Ascending aorta (tissue), 2 donors: ENCODE data around the gene LRRC8B. TPM values are rescaled to one million over a fixed set of nuclear protein-coding genes. Genes with fewer than 3 reads are reported as not detected.

Source experiments
- DNase-seq, 2 donors: peaks; one replicate each; pipeline ENCODE4 v3.0.0-alpha.2; 2019; ENCODE audit warnings: low spot score in 2 of 2
- H3K27ac ChIP-seq, 2 donors: fragments of 200-600 bp; sonication (generic); one replicate each; pipeline ENCODE4 v1.5.1; 2016 to 2017; ENCODE audit warnings: mild to moderate bottlenecking in 1 of 2
- H3K27me3 ChIP-seq: fragments of 200-600 bp; sonication (generic); one replicate; pipeline ENCODE4 v1.5.1; 2017
- H3K36me3 ChIP-seq, 2 donors: fragments of 200-600 bp; sonication (generic); one replicate each; pipeline ENCODE4 v1.5.1; 2016
- H3K4me1 ChIP-seq, 2 donors: fragments of 200-600 bp; sonication (generic); one replicate each; pipeline ENCODE4 v1.5.1; 2016 to 2017; ENCODE audit warnings: mild to moderate bottlenecking in 1 of 2
- H3K4me3 ChIP-seq, 2 donors: fragments of 200-600 bp; sonication (generic); one replicate each; pipeline ENCODE4 v1.5.1; 2016 to 2017; ENCODE audit warnings: mild to moderate bottlenecking in 1 of 2
- H3K9me3 ChIP-seq, 2 donors: fragments of 200-600 bp; sonication (generic); one replicate each; pipeline ENCODE4 v1.5.1; 2016
- intact Hi-C: fragments of 100-400 bp; cut with DNase I; formaldehyde crosslinking; loops from one replicate; pipeline ENCODE4 v1.15.1; 2023
- total RNA-seq: library from RNA; depleted of rRNA; stranded (reverse); fragments of >200 nt; gene quantifications from one replicate; pipeline ENCODE4 v1.1.0, GENCODE V29; 2016
- TF ChIP-seq, protein P1 (sequence below), 3 experiments: fragments of 200-600 bp in 2 of 3; fragments of 450-650 bp in 1 of 3; sonication (generic) in 2 of 3; IDR thresholded peaks; one replicate each; pipeline ENCODE4 v1.5.1; 2016 to 2019; ENCODE audit warnings: antibody characterized with exemption in 3 of 3, mild to moderate bottlenecking in 1 of 3, moderate library complexity in 1 of 3

Gene LRRC8B
- total RNA-seq, 1 donor from 2014 or later = 4.2 TPM

DNA sequence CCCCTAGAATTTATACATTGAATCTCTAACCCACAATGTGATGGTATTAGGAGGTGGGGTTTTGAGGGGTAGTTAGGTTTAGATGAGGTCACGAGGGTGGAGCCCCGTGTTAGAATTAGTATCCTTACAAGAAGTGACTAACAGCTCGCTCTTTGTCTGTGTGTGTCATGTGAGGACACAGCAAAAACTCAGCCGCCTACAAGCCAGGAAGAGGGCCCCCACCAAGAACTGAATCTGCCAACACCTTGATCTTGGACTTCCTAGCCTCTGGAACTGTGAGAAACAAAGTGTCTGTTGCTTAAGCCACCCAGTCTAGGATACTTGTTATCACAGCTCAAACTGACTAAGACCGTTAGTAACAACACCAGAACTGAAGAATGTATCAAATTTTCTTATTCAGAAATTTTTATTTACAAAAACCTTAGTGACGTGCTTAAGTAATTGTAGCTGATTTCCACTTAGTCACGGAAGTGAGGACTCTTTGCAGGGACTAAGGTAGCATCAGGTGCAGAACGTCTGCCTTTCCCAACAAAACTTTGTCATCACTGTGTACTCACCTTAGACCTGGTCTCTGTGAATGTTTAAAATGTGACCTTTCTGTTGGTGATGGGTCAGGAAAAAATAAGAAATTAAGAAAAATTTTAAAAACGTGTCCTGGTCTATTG is 83.8 kb downstream of the LRRC8B start:
- H3K27me3 ChIP-seq = no peaks in the 10 kb centered on the region
- no peak overlapping the region for H3K4me3 ChIP-seq
- intact Hi-C loops = no loop called here
- H3K9me3 ChIP-seq = no peaks in the 10 kb centered on the region
- no peaks in the 10 kb centered on the region for H3K4me1 ChIP-seq
- no peak for DNase-seq
- no peak overlapping the region for H3K27ac ChIP-seq
- TF ChIP-seq, protein P1, sequence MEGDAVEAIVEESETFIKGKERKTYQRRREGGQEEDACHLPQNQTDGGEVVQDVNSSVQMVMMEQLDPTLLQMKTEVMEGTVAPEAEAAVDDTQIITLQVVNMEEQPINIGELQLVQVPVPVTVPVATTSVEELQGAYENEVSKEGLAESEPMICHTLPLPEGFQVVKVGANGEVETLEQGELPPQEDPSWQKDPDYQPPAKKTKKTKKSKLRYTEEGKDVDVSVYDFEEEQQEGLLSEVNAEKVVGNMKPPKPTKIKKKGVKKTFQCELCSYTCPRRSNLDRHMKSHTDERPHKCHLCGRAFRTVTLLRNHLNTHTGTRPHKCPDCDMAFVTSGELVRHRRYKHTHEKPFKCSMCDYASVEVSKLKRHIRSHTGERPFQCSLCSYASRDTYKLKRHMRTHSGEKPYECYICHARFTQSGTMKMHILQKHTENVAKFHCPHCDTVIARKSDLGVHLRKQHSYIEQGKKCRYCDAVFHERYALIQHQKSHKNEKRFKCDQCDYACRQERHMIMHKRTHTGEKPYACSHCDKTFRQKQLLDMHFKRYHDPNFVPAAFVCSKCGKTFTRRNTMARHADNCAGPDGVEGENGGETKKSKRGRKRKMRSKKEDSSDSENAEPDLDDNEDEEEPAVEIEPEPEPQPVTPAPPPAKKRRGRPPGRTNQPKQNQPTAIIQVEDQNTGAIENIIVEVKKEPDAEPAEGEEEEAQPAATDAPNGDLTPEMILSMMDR (IDR thresholded peaks at IDR 0.05) = no peak
- no peaks in the 10 kb centered on the region for H3K36me3 ChIP-seq

DNA sequence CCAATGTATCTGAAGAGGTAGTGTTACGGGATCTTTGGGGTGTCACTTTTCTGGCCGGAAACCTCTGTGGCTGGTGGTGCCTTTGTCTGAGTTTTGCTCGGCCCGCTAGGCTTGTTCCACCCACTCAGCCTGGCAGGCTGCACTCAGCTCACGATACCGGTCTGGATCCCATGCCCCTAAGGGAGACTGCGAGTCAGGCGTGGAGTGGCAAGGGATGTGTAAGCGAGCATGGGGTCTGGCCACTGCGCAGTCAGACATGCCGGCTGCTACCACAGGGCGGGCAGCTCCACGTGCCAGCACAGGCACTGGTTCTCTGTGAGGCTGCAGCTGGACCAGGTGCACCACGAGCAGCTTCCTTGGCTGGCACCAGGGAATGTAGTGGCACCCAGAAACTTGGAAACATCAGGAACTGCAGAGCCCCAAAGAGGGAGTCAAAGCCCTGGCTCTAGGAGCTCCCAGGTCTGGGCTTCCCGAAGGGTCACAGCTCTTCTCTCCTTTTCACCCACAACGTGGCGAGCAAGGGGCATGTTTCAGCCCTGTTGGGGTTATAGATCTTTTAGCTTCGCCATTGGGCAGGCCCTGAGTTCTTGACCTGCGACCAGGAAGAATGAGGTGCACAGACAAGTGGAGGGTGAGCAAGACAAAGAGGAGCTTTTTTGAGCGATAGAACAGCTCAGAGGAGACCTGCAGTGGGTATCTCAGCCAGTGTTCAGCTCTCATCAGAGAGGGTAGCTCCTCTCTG is 84.5 kb downstream of the LRRC8B start:
- Histone ChIP-seq H3K9me3 (no peaks in the 10 kb centered on the region), H3K4me1 (no peaks in the 10 kb centered on the region), H3K27me3 (no peaks in the 10 kb centered on the region), H3K4me3 (no peak overlapping the region), H3K27ac (no peak overlapping the region), H3K36me3 (no peaks in the 10 kb centered on the region)
- intact Hi-C loops = no loop called here
- TF ChIP-seq, protein P1 (IDR thresholded peaks at IDR 0.05) = no peak
- no peak for DNase-seq

DNA sequence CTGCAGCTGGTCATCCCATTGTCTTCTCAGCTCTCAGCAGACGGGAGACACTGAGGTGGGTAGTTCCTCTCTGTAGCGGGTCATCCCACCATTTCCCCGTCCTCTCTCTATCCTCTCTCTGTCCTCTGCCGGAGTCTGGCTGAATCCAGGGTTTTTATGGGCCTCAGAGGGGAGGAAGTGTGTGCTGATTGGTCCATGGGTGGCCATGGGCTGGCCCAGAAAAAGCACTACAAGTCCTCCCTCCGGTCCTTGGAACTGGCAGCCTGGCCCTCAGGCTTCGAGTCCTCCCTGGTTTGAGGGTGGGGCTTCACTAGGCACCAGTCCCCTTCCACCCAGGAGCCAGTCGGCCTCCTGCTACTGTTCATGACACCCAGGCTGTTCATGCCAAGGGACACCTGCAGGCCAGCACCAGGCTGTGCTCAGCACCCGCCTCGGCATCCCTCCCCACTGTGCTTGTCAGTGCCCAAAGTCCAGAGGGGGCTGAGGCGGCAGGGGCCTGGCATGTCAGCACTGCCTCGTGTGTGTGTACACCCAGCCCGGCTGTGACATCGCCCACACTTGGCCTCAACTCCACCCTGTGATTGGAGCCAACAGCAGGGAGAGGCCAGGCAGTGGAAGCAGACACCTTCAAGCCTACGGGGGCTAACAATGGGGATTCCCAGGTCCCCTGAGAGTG is 85.3 kb downstream of the LRRC8B start:
- intact Hi-C loops = no loop called here
- no peaks in the 10 kb centered on the region for H3K27me3 ChIP-seq
- no peak overlapping the region for H3K4me3 ChIP-seq
- no peaks in the 10 kb centered on the region for H3K36me3 ChIP-seq
- TF ChIP-seq, protein P1 (IDR thresholded peaks at IDR 0.05) = no peak
- no peaks in the 10 kb centered on the region for H3K9me3 ChIP-seq
- H3K27ac ChIP-seq = no peak overlapping the region
- no peak for DNase-seq
- H3K4me1 ChIP-seq = no peaks in the 10 kb centered on the region

DNA sequence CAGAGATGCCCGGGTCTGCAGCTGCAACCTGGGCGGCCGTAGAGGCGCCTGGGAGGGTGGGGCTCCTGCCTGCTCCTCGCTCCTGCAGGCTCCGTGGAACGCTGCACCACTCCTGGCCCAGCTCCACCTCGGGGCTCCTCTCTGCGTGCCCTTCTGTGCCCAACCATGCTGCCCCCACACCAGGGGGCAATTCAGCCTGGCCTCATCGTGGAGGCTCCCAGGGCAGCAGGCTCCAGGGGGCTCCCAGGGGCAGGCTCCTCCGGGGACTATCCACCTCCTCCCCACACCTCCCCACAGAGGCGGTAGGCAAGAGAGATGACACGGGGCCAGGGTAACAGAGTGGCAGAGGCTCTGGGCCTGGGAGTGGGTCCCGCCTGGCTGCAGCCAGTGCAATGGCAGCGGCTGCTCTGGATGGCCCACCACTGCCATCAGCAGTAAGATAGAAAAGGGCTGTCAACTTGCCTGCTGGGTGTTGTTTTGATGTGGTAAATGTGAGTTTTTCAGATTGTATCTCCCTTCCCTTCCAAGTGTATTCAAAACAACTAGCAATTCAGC is 85.9 kb downstream of the LRRC8B start:
- H3K4me1 ChIP-seq = no peaks in the 10 kb centered on the region
- DNase-seq = no peak
- no peaks in the 10 kb centered on the region for H3K27me3 ChIP-seq
- no peaks in the 10 kb centered on the region for H3K9me3 ChIP-seq
- TF ChIP-seq, protein P1 (IDR thresholded peaks at IDR 0.05) = no peak
- intact Hi-C loops = no loop called here
- H3K27ac ChIP-seq = no peak overlapping the region
- no peak overlapping the region for H3K4me3 ChIP-seq
- H3K36me3 ChIP-seq = no peaks in the 10 kb centered on the region

DNA sequence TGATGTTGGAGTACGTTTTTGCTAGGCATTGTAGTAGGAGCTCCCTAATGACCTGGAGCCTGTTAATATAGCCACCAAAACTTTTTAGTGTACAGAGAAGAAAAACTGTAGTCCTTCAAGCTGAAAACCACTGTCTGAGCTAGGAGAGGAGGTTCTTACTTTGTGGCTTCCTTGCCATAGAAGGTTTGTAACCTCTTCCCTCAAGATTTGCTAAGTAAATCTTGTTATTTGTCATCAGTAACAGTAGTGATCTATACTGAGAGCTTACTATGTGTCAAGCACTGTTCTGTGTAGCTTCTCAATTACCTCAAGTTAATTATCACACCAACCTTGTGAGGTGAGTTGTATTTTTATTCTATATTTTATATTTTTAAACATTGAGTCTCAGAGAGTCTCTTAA is 87.1 kb downstream of the LRRC8B start:
- no peak overlapping the region for H3K27ac ChIP-seq
- H3K4me3 ChIP-seq = no peak overlapping the region
- no peak for DNase-seq
- no peaks in the 10 kb centered on the region for H3K4me1 ChIP-seq
- no peaks in the 10 kb centered on the region for H3K9me3 ChIP-seq
- H3K36me3 ChIP-seq = no peaks in the 10 kb centered on the region
- intact Hi-C loops = no loop called here
- no peaks in the 10 kb centered on the region for H3K27me3 ChIP-seq
- TF ChIP-seq, protein P1 (IDR thresholded peaks at IDR 0.05) = no peak
